ENCODE measurements around the gene NUP85.
"Not testable (repeated sequence)": the region's sequence is repeated elsewhere in the genome, so short reads cannot be mapped to it uniquely, and the experiment has no call there.

Gene NUP85

DNA sequence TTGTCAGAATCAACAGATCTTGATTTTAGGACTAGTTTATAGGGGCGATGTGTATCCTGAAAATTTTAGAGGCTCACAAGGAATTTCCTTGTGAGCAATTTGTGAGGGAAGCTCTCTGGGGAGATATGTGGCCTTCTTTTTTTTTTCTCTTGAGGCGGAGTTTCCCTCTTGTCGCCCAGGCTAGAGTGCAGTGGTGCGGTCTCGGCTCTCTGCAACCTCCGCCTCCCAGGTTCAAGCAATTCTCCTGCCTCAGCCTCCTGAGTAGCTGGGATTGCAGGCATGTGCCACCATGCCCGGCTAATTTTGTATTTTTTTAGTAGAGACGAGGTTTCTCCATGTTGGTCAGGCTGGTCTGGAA is 1.6 kb downstream of the NUP85 start:
- DNase-seq: not testable (repeated sequence)

DNA sequence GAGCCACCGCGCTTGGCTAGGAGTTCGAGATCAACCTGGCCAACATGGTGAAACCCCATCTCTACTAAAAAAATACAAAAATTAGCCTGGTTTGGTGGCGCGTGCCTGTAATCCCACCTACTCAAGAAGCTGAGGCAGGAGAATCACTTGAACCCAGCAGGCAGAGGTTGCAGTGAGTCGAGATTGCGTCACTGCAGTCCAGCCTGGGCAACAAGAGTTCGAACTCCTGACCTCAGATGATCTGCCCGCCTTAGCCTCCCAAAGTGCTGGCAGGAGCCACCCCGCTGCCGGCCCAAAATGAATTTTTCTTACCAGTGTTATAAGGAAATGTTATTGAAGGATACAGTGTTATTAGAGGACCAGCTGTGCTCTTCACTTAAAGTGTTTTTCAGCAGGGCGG is 2.3 kb downstream of the NUP85 start:
- DNase-seq: no peak

DNA sequence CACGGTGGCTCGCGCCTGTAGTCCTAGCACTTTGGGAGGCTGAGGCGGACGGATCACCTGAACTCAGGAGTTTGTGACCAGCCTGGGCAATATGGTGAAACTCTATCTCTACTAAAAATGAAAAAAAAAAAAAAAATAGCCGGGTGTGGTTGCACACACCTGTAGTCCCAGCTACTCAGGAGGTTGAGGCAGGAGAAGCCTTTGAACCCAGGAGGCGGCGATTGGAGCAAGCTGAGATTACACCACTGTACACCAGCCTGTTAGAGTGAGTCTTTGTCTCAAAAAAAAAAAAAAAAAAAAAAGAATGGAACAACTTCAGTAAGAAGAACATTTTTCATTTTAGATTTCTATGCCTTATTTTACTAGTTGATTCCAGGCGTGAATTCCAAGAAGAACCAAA is 2.7 kb downstream of the NUP85 start:
- no peak for DNase-seq

DNA sequence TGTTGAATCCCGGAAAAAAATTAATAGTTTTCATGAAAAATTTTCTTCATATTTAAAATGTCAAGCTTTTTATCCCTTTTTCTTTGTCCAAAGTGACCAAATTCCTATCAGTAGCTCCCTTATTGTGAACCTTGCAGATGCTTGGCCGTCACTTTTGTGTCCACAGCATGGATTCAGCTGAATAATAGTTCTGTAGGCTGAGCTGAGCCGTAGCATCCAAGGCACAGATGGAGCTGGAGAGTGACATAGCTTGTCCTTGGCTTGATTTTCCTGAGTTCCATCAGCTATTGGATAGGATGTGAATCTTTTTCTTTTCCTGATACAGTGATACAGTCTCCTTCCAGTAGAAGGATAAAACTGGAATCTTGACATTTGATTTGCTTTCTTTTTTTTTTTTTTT is 3.6 kb downstream of the NUP85 start:
- no peak for DNase-seq

DNA sequence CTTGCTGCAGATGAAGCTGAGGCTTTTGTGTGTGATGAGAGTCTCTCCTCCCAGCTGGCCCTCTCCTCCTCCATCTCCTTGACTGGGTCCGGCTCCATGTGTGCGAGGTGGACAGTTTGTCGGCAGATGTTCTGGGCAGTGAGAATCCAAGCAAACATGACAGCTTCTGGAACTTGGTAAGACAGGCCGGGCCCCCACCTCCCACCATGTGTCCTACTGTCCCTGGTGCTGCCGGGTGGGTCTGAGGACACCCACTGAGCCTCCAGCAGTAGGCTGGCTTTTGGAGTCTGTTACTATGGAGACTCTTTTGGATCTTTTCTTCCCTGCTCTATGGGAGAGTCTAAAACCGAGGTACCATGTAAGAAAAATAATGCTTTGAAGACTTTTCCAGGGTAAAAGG is 12.7 kb downstream of the NUP85 start:
- DNase-seq: no peak

DNA sequence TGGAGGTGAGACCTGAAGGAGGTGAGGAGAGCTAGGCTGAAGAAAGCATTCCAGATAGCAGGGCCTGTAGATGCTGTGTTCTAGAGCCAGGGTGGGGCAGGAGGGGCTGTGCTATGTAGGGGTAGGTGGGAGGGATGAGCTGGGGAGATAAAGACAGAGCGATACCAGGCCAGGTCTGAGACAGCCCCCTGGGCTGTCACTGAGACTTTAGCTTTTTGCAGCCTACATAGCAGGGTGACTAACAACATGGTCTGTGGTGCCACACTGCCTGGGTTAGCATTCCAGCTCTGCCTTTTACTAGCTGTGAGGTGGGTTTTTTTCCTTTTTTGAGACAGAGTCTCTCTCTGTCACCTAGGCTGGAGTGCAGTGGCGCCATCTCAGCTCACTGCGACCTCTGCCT is 14.3 kb downstream of the NUP85 start:
- no peak for DNase-seq

DNA sequence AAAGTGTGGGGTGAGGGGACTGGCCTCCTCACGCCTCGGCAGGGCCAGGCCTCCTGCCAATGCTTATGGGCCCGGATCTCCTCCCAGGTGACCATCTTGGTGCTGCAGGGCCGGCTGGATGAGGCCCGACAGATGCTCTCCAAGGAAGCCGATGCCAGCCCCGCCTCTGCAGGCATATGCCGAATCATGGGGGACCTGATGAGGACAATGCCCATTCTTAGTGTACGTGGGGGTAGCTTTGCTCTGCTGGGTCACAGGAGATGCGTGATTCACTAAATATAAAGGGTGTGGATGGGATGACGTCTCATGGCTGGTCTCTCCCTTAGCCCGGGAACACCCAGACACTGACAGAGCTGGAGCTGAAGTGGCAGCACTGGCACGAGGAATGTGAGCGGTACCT is 19.5 kb downstream of the NUP85 start:
- no peak for DNase-seq

DNA sequence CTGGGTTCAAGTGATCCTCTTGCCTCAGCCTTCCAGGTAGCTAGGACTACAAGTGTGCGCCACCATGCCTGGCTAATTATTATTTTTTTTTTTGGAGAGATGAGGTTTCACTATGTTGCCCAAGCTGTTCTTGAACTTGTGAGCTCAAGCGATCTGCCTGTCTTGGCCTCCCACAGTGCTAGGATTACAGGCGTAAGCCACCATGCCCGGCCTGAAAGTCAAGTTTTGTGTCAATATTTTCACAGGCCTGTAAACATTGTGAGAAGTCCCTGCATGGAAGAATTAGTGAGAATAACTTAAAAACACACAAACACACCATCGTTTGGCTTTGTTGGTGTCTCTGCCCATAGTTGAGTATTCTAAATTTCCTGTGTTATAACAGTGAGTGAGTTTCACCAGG is 22.2 kb downstream of the NUP85 start:
- DNase-seq: no peak

DNA sequence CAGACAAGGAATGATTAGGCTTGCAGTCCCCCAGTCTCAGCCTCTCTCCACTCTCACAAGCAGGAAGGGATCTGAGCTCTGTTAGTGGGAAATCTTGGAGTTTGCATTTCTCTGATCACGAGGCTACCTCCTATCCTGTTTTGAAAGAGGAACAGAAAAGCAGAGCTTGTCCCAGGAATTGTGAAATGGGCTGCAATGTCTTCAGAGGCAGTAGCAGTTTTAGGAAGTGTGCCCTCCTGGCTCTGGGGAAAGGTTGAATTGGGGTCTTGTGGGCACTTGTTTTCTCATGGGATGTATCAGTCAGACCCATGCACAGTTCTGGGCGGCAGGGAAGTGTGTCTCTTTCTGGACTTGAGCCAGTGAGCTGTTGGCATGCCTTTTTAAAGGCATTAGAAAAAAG is 22.8 kb downstream of the NUP85 start:
- no peak for DNase-seq

DNA sequence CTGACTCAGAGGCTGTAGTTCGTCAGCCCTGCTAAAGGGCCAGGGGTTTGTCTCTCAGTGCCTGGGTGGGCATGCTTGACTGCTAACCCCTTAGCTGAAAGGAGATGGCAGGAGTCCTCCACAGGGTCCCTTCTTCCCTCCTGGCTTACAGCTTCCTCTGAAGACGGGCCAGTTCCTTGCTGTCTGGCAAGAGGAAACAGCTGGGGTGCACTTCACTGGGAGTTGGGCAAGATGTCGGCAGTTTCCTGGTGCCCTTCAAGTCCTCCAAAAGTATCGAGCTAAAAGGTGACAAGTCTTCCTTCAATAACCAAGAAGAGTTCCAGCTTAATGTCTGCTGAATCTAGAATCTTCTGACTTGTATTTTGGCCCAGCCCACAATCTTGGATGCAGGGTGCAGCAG is 23.4 kb downstream of the NUP85 start:
- DNase-seq: no peak

DNA sequence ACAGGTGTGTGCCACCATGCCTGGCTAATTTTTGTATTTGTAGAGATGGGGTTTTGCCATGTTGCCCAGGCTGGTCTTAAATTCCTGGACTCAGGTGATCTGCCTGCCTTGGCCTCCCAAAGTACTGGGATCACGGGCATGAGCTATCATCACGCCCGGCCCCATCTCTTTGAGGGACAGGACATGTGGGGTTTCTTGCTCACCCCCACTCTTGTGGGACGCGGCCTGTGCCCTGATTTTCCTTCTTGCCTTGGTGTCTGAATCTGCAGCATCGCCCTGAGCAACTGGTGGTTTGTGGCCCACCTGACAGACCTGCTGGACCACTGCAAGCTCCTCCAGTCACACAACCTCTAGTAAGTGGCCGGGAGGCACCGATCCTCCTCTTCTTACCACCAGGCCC is 25.6 kb downstream of the NUP85 start:
- DNase-seq: no peak

DNA sequence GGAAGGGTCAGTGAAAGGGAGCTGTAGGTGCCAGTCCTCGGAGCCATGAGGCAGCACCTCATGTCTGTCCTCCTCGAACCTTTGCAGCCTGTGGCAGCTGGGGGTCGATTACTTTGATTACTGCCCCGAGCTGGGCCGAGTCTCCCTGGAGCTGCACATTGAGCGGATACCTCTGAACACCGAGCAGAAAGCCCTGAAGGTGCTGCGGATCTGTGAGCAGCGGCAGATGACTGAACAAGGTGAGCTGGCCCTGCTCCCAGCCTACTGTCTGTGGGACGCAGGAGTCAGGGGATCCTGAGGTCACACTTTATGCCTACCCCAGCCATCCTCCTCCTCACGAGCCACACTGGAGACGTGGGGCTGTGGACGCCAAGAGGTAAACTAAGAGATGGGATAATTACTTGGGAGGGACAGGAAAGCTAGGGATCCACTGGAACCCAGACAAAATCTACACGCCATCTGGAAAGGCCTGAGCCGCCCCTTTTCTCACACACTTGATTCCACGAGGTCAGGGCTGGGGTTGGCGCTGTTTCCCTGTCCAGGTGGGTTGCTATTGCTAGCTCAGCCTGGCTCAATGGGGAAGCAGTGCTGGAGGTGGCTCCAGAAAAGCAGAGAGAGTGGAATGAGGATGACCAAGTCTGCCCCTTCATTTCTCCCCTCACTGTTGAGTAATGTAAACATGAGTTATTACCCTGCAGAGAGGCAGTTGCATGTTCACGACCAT is 26.4 kb downstream of the NUP85 start:
- no peak for DNase-seq

DNA sequence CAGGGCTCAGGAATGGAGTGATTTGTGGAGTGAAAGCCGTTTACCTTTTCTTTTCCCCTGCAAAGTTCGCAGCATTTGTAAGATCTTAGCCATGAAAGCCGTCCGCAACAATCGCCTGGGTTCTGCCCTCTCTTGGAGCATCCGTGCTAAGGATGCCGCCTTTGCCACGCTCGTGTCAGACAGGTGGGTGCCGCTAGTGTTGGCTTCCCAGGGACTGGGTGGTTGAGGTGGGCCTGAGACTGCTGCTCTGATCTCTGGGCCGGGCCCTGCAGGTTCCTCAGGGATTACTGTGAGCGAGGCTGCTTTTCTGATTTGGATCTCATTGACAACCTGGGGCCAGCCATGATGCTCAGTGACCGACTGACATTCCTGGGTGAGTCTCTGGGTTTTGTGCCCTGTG is 27.3 kb downstream of the NUP85 start:
- no peak for DNase-seq

DNA sequence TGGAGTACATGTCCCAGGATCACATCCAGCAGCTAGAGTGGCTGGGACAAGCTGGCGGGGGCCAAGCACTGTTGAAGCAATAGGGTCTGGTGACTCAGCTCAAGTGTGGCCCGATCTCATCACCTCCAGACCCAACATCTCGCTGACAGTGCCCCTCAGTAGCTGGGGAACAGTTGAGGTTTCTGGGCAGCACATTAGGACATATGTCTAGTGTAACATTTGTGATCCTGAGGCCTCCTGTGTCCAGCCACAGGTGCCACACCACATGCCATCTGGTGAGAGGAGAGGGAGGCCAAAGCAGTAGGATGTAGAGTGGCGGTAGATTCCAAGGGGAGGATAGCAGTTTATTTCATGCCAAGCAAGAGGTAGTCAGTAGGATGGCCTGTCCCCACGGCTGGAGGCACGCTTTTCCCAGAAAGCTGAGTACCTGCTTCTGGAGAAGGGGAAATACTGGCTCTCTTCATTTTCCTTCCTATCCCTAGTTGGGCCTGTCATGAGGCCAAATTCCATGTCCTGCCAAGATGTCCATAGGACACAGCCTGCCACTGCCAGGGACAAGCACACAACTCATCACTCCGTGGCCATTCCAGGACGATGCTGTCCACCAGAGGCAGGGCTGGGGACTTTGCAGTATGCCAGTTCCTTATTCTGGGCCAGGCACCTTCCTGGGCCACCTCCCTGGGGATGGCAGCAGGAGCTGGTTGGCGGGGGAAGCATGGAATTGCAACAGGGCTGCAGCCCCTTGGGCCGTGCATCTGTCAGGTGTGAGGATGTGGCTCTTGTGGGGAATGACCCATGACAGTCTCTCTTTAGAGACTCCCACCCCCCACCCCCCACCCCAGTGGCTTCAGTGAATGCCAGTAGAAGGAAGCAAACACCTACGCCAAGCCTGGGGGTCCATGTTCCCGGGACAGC is 31.9 kb downstream of the NUP85 start:
- no peak for DNase-seq

DNA sequence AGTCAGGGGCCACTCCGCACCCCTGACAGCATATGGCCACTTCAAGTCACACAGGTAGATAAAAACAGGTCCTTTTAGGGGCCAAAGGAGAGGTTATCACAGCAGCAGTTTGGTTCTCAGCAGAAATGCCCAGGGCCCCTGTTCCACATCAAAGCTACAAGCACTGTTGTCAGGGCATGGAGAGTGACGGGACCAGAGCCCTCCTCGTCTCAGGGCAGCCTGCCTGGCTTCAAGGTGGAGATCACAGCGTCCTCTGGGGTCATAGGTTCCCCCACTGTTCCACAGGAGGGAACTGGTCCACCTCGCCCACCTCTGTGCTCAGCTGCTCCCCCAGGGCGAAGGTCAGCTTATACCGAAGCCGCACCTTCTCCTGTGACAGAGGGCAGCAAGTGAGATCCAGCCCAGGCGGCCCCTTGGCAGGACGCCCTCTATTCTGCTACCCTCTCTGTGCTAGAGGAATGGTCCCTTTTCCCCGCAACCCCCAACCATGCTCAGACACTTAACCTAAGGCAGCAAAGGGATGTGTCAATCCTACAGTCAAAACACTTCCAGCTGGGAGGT is 32.6 kb downstream of the NUP85 start:
- no peak for DNase-seq

DNA sequence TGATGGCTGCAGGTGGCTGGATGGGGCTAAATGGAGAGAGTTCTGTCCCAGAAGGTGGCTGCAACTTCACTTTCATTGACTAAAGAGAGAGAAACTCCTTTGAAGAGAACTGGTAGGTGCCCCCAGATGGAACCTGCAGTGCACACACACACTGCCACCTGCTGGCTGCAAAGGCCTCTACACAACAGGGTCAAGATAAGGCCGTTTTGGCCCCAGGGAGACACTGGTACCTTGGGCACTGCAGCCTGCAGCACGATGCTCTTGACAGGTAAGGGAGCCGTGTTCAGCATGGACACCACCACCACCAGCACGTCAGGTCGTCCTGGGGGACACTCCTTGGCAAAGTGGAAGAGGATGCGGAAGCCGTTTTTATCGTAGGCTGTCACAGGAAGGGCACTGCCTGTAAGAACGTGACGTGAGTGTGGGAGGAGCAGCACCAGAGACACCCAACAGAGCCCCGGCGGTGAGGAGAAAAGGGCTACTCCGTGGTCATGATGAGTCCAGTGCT is 33.3 kb downstream of the NUP85 start:
- peak; percentile 15 to 65 (median 28) for DNase-seq

DNA sequence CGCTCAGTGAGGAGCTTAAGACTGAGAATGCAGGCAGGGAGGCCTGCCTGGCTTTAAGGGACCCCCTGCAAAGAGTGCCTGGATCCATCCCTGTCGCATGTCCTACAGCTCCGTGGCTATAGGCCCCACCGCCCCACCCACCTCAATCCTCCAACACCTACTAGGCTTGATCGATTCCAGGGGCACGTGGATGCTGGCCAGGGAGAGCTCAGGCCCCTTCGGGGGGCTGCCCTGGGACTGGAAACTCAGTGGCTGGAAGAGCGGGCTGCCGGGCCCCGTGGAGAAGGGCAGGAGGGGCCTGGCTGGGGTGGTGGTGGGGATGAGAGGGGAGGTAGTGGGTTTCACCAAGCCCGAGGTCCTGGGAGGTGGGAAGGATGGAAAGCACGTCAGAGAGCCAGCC is 33.7 kb downstream of the NUP85 start:
- no peak for DNase-seq

DNA sequence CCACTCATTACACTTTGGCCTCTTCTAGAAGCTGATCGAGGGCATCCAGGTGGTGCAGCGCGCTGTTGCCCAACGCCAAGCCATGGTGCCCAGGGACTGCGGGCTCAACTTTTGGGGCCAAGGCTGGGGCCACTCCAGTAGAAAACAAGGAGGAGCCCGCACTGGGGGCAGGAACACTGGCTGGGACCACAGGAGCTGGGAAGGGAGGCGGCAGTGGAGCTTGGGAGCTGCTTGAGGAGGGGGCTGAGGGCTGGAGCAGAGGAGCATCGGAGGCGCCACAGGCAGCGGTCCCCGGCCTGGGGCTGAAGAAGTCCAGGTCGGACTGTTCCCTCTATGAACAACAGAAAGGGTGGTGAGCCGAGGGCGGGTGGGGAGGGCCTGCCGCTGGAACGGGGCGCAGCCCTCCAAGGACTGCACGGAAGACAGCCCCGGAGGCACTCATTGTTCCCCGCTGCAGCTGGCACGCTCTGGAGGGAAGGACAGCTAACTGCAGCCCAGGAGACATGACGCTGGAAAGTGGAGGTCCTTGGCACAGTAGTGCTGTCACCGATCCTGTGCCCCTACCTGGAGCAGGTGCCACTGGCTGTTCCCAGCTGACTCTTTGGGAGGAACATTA is 34.4 kb downstream of the NUP85 start:
- DNase-seq: no peak

DNA sequence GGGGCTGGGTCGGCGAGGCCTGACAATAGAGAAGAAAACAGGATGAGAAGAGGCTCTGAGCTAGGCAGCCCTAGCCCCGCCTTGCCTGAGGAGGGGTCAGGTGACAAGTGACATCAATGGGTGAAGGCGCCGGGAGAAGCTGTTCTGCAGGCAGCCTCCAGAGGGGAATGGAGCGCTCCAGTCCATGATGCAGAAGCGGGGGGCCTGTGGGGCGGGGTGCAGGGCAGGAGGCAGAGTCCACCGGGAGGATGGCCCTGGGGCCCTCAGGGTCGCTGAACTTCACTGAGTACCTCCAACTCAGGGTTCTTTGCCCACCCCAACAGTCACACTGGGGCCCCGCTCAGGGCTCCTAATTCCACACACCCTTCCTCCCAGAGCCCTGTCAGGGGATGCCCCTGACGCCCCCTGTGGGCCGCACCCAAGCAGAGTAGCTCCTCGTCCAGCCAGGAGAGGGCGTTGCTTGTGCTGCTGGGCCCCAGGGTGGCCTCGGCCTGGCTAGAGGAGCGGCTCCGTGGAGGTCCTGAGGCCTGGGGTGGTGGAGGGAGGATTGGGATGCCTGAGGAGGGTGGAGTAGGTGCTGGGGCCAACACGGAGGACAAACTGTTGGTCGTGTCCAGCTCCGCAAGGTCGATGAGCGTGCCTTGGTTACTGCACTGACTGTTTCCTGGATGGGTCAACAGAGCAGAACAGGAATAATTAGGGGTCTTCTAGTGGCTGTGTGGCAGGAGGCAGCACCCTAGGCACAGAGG is 35.1 kb downstream of the NUP85 start:
- peak in 2 of 3 experiments; percentile 20 to 26 for DNase-seq

DNA sequence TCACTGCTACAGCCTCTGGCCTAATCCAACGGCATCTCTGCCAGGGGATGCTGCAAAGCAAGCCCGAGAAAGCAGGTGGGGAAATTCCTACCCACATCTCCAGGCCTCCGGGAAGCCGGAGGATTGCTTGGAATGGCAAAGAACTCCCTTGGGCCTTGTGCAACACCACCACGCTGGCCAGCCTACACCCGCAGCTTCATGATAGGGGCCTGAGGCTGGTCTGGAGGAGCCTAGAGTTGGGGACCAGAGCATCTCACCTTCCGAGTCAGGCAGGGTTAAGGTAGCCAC is 35.6 kb downstream of the NUP85 start:
- DNase-seq: no peak

DNA sequence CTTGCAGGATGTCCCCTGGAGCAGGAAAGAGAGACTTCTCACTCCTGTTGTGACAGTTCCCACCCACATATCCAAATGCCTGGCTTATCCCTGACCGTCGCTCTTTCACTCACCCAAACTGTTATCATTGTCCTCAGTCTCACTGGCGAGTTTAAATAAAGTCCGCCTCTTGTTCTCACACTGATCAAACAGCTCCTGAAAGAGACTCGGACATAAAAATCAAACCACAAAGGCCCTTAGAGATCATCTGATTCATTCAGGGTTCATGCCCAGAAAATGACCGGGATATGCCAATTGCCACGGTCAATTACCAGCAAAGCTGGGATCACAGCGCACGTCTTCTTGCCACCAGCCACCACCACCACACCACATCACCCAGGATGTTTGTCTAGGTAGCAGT is 36.0 kb downstream of the NUP85 start:
- DNase-seq: no peak

DNA sequence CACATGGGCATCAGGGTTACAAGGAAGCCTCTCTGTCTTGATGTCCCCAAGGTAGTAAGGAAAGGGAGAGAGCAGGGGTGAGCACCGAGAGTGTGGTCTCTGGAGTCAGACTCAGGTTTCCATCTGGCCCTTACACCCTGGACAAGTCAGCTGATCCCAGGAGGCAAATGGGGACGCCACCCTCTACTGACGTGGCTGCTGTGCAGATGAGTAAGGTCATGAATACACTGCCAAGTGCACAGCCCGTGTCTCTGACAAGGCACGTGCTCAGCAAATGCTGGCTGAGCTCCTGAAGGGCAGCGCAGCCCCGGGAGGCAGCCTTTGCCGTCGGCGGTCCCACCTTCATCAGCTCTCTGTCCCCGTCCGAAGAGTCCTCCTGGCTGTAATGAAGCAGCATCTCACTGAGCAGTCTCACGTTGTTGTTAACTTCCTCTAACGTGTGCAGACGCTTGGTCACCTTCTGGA is 36.5 kb downstream of the NUP85 start:
- DNase-seq: no peak
